GM18873 (cell line): ENCODE results near the gene GPR153.
"Not testable (repeated sequence)": the region's sequence is repeated elsewhere in the genome, so short reads cannot be mapped to it uniquely, and the experiment has no call there.

Experiments
- ATAC-seq: cut with Tn5 transposase; IDR thresholded peaks from one replicate; pipeline ENCODE4 v1.9.1; 2021; ENCODE audit warnings: mild to moderate bottlenecking, moderate library complexity, moderate number of reproducible peaks; ENCODE audit not compliant: unreplicated experiment, low FRiP score

Gene GPR153

DNA sequence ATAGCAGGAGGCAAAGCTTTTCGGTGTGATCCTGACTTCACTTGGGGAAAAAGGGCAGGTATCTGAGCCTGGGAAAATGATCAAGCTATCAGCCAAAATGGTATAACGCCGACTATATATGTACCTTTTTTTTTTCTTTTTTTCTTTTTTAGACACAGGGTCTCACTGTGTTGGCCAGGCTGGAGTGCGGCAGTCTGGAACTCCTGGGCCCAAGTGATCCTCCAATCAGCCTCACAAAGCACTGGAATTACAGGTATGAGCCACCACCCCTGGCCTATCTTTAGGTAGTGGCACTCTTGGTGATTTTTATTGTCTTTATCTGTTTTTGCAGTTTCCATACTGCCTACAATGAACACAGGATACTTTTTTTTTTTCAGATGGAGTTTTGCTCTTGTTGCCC, 23.8 kb downstream of the GPR153 start:
- ATAC-seq: no peak

GRCh38 chr1:6235296-6235677, 25.6 kb downstream of the GPR153 start:
- peak; percentile 8 for ATAC-seq

DNA sequence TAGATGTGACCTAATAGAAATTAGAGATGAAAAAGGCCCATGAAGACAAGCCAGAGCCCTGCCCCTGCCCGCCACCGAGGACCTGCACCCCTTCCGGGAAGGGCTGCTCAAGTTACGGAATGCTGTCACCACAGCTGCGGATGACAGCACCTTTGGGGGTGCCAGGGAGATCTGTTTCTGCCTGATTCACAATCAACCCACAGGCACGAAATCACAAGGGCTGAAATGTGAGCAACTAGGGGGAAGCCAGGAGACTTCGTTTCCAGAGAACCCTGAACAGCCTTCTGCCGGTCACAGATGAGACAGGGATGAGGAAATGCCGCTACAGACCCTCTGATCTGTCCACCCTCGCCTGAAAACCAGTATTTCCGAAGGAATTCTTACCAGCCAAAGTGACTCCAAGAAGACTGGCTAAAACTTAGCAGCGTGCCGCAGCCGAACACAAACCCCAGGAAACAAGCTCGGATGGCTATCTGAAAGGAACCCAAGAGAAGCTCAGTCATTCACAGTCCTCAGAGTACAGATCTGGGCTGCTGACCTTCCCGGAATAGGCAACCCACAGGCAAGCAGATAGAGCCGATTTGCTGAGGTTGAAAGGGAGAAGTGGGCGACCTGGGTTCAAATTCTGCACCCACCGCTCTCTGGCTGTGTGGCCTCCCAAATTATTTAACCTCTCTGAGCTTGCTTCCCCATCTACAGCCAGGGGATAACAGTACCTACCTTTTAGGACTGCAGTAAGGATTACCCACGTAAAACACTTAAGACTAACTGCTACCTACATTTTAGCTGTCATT, 26.2 kb downstream of the GPR153 start:
- no peak for ATAC-seq

DNA sequence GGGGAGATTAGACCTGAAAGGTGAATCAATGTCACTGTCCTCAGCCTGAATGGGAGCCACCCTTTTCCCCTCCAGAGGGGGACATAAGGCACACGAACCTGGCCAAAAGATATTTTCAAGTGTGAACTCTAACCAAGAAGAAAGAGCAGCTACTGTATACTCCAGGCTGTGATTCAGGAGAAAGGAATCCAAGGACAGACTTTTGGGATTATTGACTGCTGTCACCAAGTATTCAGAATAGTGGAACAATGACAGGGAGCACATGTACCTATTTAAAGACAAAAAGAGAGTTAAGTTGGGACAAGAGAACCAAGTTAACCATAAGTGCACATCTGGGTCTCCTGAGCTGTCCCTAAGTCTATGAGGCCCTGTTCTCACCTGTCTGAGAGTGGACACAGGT, 27.5 kb downstream of the GPR153 start:
- no peak for ATAC-seq

DNA sequence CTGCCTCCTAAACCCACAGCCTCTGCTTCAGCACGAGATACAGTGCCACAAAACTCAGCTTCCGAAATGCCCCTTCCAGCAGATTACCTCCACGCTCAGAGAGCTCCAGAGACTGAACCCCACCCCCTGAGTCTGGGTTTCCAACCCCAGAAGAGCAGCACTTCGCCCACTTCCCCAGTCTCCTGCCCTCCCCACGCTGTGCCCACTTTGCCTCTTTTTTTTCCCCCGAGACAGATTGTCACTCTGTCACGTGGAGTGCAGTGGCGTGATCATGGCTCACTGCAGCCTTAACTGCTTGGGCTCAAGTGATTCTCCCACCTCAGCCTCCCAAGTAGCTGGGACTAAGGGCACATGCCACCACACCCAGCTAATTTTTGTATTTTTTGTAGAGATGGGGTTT, 35.2 kb downstream of the GPR153 start:
- no peak for ATAC-seq

- no peak for ATAC-seq
These were observed 36.2 kb downstream of the GPR153 start for GRCh38 chr1:6224718-6225117.

DNA sequence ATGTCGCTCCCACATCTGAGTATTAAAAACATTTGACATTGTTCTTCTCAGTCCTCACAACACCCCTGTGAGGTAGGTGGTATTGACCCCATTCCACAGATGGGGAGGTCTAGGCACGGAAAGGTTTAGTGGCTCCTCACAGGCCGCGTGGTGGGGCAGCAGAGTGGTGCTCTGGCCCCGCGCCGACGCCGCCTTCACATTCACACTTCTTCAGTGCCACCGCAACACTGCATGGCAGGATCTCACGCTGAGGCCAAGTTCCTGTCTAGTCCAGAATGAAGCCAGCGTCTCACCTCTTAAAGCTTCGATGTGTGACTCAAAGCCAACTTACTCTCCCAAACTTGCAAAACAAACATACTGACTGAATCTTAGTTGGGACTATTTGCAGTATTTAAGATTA, 37.3 kb downstream of the GPR153 start:
- ATAC-seq: no peak

- ATAC-seq: no peak
These were observed 38.3 kb downstream of the GPR153 start for GRCh38 chr1:6222636-6223035.

DNA sequence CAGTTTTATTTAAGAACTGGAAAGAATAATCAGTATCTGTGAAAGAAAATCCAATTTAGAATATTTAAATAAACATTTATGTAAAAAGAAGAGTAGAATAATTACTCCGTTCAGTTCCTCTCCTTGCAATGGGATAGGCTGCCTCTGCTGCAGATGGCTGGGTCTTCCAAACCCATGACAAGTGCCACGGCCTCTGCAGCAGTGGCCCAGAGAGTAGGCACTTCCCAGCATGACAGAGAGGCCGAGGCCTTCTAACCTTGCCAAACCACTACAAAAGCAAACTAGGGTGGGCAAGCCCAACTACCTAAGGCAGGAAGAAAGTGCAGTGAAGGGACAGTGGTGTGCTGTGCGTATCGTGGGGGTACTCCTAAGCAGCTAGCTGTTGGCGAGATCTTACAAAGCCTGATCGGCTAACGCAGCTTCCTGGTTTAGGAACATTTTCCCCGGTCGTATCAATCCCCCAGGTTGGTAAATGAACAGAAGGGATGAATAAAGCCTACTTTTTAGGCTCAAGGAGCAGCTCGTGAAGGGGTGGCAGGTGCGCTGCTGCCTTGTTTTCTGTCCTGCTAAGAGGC, 39.6 kb downstream of the GPR153 start:
- no peak for ATAC-seq

- ATAC-seq: no peak
These were observed 40.7 kb downstream of the GPR153 start for GRCh38 chr1:6220236-6220635.

DNA sequence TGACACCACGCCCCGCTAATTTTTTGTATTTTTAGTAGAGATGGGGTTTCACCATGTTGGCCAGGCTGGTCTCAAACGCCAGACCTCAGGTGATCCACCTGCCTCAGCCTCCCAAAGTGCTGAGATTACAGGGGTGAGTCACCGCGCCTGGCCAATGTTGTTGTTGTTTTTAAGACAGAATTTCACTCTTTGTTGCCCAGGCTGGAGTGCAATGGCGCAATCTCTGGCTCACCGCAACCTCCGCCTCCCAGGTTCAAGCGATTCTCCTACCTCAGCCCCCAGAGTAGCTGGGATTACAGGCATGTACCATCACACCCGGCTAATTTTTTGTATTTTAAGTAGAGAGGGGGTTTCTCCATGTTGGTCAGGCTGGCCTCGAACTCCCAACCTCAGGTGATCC, 41.3 kb downstream of the GPR153 start:
- ATAC-seq: not testable (repeated sequence)

DNA sequence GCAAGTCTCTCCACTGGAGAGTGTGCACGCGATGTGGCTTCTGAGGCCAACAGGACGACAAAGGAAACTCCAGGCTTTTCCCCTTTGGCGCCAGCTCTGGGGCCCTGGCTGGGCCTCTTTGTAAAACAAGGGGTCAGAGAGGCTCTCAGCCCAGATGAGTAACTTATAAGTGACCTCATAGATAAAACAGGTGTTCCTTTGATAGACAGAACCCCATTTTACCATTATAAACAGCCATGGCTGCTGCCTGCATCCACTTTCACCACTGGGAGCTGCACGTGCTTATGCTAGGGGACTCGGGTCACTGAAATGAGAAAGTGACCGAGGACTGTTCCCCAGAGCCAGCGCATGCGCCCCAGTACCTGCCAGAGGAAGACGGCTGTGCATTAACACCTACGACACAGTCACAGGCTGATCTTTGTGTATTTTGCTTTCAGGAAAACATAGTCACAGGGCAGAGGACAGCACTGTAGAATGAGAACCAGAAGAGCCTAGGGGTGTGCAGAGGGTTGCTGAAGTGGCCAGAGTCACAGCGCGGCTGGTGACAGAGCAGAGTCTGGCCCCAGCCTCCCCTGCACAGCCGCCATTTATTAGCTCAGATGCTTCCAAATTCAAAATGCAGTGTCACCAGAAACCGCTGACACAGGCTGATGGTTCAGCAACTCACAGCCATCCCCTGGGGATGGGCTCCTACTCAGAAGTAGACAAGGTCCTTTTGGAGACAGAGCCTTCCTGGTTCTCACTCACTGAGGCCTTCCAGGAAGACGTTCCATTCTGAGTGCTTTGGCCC, 42.3 kb downstream of the GPR153 start:
- ATAC-seq: no peak

DNA sequence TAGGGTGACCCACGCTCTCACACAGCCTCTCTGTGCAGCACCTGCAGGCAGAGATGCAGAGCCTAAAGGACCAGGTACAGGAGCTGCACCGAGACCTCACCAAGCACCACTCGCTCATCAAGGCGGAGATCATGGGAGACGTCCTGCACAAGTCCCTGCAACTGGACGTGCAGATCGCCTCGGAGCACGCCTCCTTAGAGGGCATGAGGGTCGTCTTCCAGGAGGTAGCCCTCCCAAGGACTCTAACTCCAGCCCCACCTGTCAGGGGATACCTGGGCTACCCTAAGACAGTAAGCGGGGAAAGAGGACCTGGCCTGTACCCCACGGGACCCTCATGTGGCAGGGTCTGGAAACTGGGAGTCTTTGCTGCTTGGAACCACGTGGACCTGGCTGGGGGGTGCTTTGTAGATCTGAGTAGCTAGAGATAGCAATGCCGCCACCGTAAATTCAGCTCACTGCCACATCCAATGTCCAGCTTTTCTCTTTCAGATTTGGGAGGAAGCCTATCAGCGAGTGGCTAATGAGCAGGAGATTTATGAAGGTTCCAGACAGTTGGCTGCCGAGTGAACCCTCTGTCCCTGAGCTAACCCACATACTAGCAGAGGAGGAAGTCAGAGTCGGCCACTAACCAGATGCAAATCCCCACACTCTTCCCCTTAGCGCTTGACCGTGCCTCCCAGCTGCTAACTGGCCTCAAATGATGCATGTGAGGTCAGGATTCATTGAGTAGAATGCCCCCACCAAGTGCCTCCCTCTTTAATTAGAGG, 48.5 kb downstream of the GPR153 start:
- no peak for ATAC-seq

- no peak for ATAC-seq
These were observed 49.2 kb downstream of the GPR153 start for GRCh38 chr1:6211731-6212130.

GRCh38 chr1:6210591-6211355, 50.1 kb downstream of the GPR153 start:
- ATAC-seq: no peak

DNA sequence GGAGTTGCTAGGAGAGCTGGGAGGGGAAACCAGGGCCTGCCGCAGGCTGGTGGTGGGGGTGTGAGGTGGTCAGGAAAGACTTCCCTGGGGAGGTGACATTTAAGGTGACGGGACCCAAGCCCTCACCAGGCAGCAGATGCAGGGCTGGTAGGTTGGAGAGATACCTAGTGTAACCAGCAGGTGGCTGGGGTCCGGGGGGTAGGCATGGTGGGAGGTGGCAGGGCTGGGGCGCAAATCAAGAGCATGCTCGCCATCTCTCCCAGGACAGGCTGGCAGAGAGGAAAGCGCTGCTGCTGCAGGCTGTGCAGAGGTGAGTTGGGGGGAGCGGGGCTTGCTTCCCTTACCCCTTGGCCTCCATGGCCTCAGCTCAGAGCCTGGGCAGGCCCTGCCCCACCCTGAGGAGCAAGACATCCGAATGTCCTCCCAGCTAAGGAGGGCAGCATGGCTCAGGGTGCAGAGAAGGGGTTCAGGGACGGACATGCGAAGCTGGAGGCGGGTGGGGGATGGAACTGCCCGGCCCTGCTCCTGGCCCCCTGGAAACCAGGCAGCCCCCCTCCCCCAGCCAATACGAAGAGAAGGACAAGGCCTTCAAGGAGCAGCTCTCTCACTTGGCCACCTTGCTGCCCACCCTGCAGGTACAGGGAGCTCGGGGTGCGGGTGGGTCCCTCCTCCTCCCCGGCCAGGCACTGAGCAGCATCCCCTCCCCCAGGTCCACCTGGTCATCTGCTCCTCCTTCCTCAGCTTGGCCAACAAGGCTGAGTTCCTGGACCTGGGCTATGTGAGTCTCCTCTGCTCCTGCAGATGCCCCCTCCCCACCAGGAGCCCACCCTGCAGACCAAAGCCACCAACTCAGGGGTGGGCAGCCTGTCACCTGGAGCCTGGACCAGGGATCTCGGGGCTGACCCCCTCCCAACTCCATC, 51.0 kb downstream of the GPR153 start:
- no peak for ATAC-seq

- no peak for ATAC-seq
These were observed 51.9 kb downstream of the GPR153 start for GRCh38 chr1:6208723-6209660.

DNA sequence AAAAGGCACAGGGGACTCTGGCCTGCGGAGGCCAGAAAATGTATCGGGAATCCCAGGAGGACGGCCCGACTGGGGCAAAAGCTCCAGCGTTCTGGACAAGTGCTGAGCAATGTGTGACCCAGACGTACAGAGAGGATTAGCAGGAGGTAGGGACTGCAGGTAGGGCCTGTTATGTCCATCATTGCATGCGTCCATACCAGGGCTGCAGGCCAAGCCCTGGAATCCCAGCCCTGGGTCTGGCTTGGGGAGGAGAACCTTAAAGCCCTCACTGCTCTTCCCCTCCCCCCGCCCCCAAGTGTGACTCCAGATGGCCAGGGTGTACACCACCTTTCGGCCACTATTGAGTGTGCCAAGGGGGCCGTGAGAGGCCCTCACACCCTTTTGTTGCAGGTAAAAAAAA, 53.0 kb downstream of the GPR153 start:
- no peak for ATAC-seq
